HG02981 (cell line): Measurements from ENCODE around the gene RPL35.

Experiments used
- ATAC-seq: cut with Tn5 transposase; IDR thresholded peaks from one replicate; pipeline ENCODE4 v1.9.1; 2021; ENCODE audit warnings: mild to moderate bottlenecking, moderate library complexity; ENCODE audit not compliant: unreplicated experiment

RPL35 gene

DNA sequence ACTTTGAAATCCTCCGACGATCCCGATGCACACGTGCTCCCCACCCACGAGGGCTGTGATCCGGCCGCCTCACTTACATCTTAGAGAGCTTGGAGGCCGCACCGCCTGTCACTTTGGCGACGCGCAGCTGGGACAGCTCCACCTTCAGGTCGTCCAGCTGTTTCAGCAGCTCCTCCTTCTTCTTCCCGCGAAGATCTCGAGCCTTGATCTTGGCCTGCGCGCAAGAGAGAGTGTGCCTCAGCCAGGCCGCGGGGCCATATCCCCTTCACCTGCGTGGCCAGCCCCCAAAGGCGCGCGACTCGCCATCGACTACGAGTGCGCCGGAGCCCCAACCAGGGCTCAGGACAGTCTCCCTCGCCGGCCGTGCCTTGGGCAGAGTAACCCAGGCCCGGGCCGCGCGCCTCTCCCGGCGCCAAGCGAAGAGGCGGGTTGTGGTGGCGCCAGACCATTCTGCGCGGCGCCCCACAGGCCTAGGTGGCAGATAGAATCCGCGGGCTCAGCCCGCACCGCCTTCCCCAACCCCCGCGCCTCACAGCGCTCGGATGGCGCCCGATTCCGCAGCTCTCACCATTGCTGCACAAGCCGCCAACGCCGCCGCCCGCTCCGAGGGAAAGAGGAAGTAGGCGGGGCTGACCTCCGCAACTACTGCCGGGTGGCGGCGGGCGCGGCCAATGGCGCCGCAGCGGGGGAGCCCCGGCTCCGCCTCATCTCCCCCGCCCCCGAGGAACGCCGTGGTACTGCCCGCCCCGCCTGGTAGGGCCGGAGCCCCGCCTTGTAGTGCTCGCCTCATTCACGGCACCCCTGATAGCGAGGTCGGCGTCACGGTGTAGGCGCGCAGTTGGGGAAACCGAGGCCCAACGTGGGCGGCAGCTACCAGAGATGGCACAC is at the start of gene RPL35, which contains the start of gene ARPC5L:
TSS of gene RPL35 (minus strand) at position 616 of the 888 bp plus-strand sequence. CDS start at position 571, 45 bp downstream.
TSS of gene ARPC5L (plus strand) at position 789 of the 888 bp plus-strand sequence. CDS start 7,161 bp downstream, outside the sequence.
- ATAC-seq, result peak; percentile 92

DNA sequence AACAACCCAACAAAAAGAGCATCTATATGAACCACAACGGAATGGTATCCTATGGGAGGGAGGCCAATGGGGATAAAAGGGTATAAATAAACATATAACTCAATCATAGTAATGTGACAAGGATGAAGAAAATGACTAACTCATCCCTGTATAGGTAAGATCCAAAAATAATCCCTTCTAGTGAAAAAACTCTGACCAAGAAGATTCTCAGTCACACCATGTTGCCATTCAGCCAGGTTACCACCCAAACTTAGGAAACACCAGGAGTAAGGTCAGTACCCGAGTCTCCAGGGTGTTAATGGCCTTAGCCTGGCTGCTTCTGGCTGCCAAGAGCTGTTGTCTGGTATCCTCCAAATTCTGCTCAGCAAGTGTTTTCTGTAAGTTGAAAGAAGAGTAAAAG is 46.3 kb upstream of the RPL35 start:
- no peak for ATAC-seq

DNA sequence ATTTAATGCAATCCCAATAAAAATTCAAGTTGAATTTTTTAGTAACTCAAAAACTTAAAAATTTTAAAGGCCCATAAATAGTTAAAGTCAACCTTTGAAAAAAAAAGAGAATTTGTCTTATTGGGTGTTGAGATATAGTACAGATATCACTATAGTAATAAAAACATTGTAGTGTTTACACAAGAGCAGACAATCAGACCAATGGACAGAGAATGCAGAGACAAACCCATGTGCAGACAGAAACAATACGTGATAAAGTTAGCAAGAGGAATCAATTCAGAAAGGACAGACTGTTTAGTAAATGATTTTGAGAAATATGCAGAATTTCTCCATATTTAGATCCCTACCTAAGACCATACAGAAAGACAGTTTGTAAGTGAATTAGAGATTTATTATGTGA is 45.2 kb upstream of the RPL35 start:
- ATAC-seq, result no peak

GRCh38 chr9:124899845-124900244 is 38.1 kb upstream of the RPL35 start:
- no peak for ATAC-seq

DNA sequence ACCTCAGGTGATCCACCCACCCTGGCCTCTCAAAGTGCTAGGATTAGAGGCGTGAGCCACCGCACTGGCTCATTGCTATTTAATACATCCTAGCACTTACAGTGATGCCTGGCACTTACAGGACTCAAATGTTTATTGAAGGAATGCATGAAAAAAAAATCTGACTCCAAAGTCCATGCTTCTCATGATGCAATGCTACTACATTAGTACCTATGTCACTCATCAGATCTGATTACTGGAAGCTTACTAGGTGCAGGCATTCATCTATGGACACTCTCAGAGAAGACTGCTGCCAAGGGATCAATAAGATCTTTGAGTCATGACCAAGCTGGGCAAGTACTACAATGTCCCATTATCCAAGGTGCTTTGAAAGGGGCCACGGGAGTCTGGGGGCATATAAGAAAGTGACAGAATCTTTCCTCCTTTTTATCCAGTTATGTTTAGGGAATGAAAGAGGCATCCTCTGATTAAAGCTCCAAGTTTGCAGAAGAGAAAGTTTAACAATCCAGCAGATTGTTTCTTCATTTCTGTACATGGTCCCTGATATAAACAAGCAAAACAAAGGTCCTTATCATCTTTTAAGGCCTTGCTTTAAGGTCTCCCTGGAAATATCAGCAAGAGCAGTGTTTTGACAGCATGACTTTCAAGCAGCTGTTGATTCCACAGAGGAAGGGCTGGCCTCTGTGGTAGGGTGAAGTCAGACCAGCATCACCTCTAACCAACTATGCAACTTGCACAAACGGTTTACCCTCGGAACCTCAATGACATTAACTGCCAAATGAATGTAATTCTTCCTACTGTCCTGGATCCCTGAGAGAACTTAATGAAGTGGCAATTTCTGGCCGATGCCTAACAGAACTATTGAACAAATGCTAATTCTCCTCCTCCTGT is 36.1 kb upstream of the RPL35 start:
- ATAC-seq, result no peak

GRCh38 chr9:124894741-124895170 is 33.0 kb upstream of the RPL35 start:
- ATAC-seq, result no peak

DNA sequence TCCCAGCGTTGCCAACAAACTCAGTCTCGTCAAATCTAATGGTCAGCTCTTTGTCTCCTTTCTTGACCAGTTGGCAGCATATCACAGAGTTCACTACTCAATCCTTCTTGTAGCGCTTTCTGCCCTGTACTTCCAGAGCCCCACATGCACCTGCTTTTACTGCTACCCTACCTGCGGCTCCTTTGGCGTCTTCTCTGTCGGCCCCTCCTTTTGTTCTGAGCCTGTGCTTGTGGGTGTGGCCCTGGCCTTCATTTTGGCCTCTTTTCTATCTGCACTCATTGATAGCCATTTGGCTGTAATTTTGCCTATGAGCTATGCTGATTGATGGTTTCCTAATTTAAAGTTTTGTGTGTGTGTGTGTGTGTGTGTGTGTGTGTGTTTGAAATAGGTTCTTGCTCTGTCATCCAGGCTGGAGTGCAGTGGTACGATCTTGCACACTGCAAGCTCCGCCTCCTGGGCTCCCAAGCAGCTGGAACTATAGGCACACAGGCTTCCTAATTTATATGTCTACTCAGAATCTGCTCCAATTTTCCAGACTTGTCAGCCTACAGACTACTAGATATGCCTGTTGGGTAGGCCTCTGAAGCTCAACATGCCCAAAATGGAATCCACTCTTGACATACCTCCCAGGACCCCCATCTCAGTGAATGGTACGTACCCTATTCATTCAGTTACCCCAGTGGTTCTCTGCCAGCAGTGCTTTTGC is 32.4 kb upstream of the RPL35 start:
- no peak for ATAC-seq

DNA sequence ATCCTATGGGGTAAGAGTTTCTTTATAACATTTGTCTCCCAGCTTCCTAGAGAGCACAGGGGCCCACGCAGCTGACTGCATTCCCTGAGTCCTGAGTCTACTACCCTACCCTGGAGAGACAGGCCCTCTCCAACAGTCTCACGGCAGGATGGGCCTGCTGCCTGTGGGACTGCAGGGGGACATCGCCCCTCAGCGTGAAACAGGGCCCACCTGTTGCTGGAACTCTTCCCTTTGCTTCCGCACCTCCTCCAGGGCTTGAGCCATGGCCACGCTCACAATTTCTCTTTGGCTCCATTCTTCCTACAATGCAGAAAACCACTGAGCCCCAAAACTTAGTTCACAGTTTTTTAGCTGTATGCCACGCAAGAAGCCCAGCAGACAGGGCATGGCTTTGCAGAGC is 28.4 kb upstream of the RPL35 start:
- no peak for ATAC-seq

DNA sequence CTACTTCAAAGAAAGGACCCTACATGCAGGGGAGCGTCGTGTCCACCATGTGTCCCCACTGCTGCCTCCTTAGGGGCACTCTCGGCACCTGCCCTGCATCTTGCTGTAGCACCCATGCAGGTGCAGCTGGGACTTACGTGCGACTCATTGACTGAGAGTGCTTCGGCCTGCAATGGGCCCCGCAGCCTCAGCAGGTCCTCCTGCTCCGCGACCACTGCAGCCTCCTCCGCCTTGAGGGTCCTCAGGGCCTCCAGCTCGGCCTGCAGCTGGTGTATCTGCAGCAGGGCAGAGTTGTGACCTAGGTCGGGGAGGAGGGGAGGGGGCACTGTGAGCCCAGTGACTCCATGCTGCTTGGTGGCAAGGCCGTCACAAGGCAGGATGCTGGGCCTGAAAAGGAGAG is 27.2 kb upstream of the RPL35 start:
- ATAC-seq, result no peak

- no peak for ATAC-seq
Observed at GRCh38 chr9:124887832-124888231, 26.1 kb upstream of the RPL35 start.

DNA sequence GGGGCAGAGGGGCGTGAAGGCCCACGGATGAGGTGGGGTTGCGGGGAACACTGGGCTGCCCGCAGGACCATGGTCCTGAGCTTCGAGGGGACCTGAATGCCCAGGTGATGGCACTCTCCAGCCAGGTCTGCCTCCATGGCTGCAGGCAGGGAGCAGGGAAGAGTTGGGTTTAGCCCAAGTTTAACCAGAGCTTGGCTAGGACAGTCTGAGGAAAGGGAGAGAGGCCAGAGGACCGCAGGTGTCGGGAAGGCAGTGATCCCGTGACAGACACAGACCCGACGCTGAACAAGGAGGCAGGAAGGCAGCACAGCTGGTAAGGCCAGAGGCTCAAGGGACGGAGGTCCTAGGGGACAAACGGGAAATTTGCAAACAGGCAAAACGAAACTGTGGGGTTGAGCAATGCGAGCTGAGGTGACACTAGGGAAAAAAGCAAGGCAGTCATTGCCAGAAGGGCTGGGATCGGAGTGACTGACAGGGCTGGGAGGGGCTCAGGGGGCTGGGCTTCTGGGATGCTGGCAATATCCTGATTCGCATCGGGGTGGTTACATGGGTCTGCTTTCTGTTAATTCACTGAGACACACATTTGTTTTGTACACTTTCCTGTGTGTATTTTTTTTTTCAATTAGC is 25.2 kb upstream of the RPL35 start:
- no peak for ATAC-seq

- ATAC-seq, result no peak
Observed at GRCh38 chr9:124886461-124886860, 24.7 kb upstream of the RPL35 start.

- ATAC-seq, result no peak
Observed at GRCh38 chr9:124885551-124885950, 23.8 kb upstream of the RPL35 start.

DNA sequence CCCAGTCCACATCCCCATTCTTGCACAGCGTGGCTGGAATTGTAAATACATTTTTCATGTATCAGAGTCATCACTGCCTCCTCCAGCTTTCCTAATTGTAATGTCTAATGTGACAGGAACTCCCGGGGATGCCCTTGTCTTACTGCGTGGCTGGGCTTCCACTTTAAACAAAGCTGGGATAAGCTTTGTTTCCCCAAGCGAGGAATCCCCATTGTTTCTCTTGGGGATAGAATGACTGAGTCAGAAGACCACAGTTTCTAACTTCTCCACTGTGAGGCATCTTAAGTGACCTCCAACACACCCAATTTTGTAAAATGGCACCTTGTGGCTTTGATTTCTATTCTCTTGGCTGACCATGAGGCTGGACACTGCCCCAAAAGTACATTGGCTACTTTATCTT is 22.6 kb upstream of the RPL35 start:
- ATAC-seq, result no peak

- no peak for ATAC-seq
Observed at GRCh38 chr9:124882231-124882630, 20.5 kb upstream of the RPL35 start.

DNA sequence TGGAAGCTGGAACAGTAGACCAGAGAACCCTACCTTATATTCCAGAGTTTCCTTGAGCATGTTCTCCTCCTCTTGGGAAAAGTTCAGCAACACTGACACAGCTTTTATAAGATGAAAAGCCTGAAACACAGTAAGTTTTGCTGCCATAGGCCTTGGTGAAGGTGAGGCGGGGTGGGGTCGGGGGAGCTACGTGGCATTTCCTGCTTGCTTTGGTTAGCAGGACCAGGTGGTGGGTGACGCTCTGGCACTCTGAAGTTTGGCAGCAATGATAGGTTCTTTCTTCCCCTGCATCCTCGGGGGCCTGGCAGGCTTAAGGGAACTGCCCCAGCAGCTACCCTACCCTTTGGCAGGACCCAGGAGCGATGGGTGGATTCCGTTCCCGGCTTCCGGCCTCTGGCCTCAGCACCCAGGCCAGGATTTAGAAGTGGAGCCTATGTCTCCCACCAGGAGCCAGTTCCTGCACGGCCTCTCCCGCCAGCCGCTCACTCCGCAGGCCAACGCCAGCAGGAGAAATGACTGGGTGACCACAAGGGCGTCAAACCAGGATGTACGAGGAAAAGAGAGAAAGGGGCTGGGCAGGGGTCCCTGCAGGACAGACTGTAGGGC is 19.5 kb upstream of the RPL35 start:
- no peak for ATAC-seq

DNA sequence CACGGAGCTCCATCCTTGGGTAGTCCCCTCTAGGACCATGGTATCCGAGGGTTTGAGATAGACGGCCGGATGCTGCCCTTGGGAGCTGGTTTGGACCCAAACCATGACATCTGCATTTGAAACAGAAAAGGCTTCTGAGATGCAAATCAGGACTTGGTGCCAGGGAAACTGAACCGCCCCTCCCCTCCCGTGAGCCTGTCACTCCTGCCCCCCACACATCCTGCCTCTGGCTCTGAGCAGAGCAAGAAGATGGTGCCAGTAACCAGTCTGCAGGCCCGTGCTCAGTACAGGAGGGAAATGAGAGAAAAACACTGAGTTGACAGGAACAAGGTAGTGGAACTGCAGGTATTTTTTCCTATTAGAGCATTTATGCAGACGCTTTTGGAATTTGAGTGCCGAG is 18.7 kb upstream of the RPL35 start:
- no peak for ATAC-seq

- ATAC-seq, result no peak
Observed at GRCh38 chr9:124879226-124879625, 17.5 kb upstream of the RPL35 start.

- ATAC-seq, result no peak
Observed at GRCh38 chr9:124878518-124878917, 16.8 kb upstream of the RPL35 start.

DNA sequence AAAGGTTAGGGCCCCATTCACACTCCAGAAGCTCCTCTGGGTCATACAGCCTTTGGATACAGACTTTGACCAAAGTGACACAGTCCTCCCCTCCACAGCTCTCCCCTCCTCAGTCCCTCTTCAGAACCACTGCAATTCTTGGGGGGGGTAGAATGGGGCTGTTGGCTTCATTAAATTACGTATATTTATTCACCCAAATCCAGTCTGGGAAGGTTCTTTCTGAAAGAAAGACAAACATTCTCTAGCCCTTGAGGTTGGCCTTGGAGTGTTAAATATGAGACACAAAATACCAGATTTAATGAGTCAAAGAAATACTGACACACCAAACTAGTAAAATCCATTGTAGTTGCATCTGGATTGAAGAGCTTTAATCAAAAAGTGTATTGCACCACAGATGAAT is 16.3 kb upstream of the RPL35 start:
- no peak for ATAC-seq
